GM12878 (cell line): ENCODE results near the gene TPRG1. TPM values are rescaled to one million over a fixed set of nuclear protein-coding genes. Genes with fewer than 3 reads are reported as not detected.

Source experiments
- ATAC-seq: fragments of 200-7000 bp; cut with Tn5 transposase; 3 replicates; pipeline ENCODE4 v1.9.1; 2020; ENCODE audit warnings: mild to moderate bottlenecking, moderate library complexity
- BruUV-seq: library from RNA; stranded (reverse); fragments of 400-500 nt; replicated peaks from 2 replicates; lab custom pipeline; 2021; lab: Mats Ljungman, UMichigan
- CTCF ChIA-PET: fragments of 300-600 bp; sonication (Branson Sonifier 250); formaldehyde crosslinking; extraction: SDS; loops from one replicate; lab custom pipeline; 2021; ENCODE audit warnings: inconsistent platforms; lab: Yijun Ruan, JAX
- POLR2A ChIA-PET: fragments of 350-600 bp; formaldehyde crosslinking; extraction: SDS; loops from one replicate; lab custom pipeline; 2021; ENCODE audit warnings: inconsistent platforms; lab: Charles Lee
- RAD21 ChIA-PET: fragments of 300-600 bp; sonication (Branson Sonifier 250); formaldehyde crosslinking; loops from one replicate; lab custom pipeline; 2023; ENCODE audit warnings: antibody characterized with exemption; ENCODE audit not compliant: unreplicated experiment; lab: Charles Lee
- SMC1A ChIA-PET: fragments of 300-600 bp; sonication (Branson Sonifier 250); formaldehyde crosslinking; loops from one replicate; lab custom pipeline; 2023; ENCODE audit not compliant: unreplicated experiment, uncharacterized antibody; lab: Charles Lee
- DNase-seq: peaks from one replicate; pipeline ENCODE4 v3.0.0-alpha.2; 2011; ENCODE audit warnings: low read depth, low spot score
- FAIRE-seq: peaks from 3 replicates; lab custom pipeline; 2011; peaks lifted over from hg19 to GRCh38; lab: Jason Lieb, UNC
- H2AFZ ChIP-seq: 2 replicates; pipeline ENCODE4 v1.6.0; 2011; ENCODE audit warnings: low read depth, low read length, control low read depth; ENCODE audit not compliant: control insufficient read depth
- H3K27ac ChIP-seq: 2 replicates; pipeline ENCODE4 v1.5.1; 2011; ENCODE audit warnings: control low read depth; ENCODE audit not compliant: control insufficient read depth, insufficient read depth
- H3K27me3 ChIP-seq, 2 experiments: replicated peaks in 1 of 2; 2 replicates each; pipeline versions ENCODE4 v1.6.0 to v1.6.1; 2011; ENCODE audit warnings: low read length in 1 of 2; ENCODE audit not compliant: control insufficient read depth in 2 of 2, insufficient read depth in 2 of 2
- H3K36me3 ChIP-seq, 2 experiments: 2 replicates each; pipeline ENCODE4 v1.5.1; 2011; ENCODE audit warnings: low read length in 1 of 2; ENCODE audit not compliant: control insufficient read depth in 2 of 2, insufficient read depth in 2 of 2
- H3K4me1 ChIP-seq: 2 replicates; pipeline ENCODE4 v1.6.1; 2011; ENCODE audit warnings: mild to moderate bottlenecking, low read length, moderate library complexity, mixed read lengths; ENCODE audit not compliant: control insufficient read depth, insufficient read depth
- H3K4me2 ChIP-seq: 2 replicates; pipeline ENCODE4 v1.6.0; 2011; ENCODE audit warnings: control low read depth; ENCODE audit not compliant: control insufficient read depth, insufficient read depth
- H3K4me3 ChIP-seq: fragments of 200-600 bp; sonication (generic); 2 replicates; pipeline ENCODE4 v1.5.1; 2016
- H3K79me2 ChIP-seq: 2 replicates; pipeline ENCODE4 v1.6.0; 2011; ENCODE audit warnings: low read length; ENCODE audit not compliant: control insufficient read depth, insufficient read depth
- H3K9ac ChIP-seq: 2 replicates; pipeline ENCODE4 v1.8.0; 2011; ENCODE audit warnings: low read length, control low read depth, mixed read lengths; ENCODE audit not compliant: control insufficient read depth, insufficient read depth
- H3K9me3 ChIP-seq: replicated peaks from 3 replicates; pipeline ENCODE4 v1.5.1; 2011; ENCODE audit warnings: mild to moderate bottlenecking, low read length; ENCODE audit not compliant: control insufficient read depth, insufficient read depth
- H4K20me1 ChIP-seq: 2 replicates; pipeline ENCODE4 v1.6.0; 2011; ENCODE audit not compliant: control insufficient read depth, insufficient read depth
- CUX1 ChIP-seq: IDR thresholded peaks from 2 replicates; pipeline ENCODE4 v1.6.1; 2012; ENCODE audit warnings: improper control_type of control experiment, low read depth, low read length; ENCODE audit not compliant: insufficient replicate concordance
- E2F8 ChIP-seq: fragments of 450-650 bp; IDR thresholded peaks from 2 replicates; pipeline ENCODE4 v1.6.1; 2018; ENCODE audit warnings: mild to moderate bottlenecking, low read depth, moderate library complexity; ENCODE audit not compliant: partially characterized antibody
- HDGF ChIP-seq: fragments of 450-650 bp; IDR thresholded peaks from 2 replicates; pipeline ENCODE4 v1.6.1; 2016; ENCODE audit warnings: antibody characterized with exemption
- NBN ChIP-seq: fragments of 450-650 bp; IDR thresholded peaks from 2 replicates; pipeline ENCODE4 v1.6.1; 2016
- POLR2AphosphoS2 ChIP-seq: IDR thresholded peaks from 2 replicates; pipeline ENCODE4 v1.6.1; 2011; ENCODE audit warnings: low read depth, mild to moderate bottlenecking, low read length, improper control_type of control experiment, moderate library complexity
- PRDM15 ChIP-seq: fragments of 450-650 bp; formaldehyde crosslinking; IDR thresholded peaks from 2 replicates; pipeline ENCODE4 v1.4.0; 2020; ENCODE audit warnings: mild to moderate bottlenecking, moderate library complexity
- RELA ChIP-seq: fragments of 450-650 bp; IDR thresholded peaks from 2 replicates; pipeline ENCODE4 v1.8.0; 2014; ENCODE audit warnings: borderline replicate concordance; ENCODE audit not compliant: partially characterized antibody
- ZNF622 ChIP-seq: fragments of 450-650 bp; IDR thresholded peaks from 2 replicates; pipeline ENCODE4 v1.6.1; 2017; ENCODE audit warnings: mild to moderate bottlenecking, inconsistent platforms
- WGBS: methylation state at CpG from one replicate; pipeline ENCODE4 v1.1.6; 2016; ENCODE audit warnings: low lambda C conversion rate; ENCODE audit not compliant: insufficient replicate concordance, insufficient coverage; ENCODE audit errors: missing lambda C conversion rate; 5-methylcytosine and 5-hydroxymethylcytosine counted together
- in situ Hi-C: fragments of 300-500 bp; cut with MboI; formaldehyde crosslinking; loops from 9 replicates; pipeline ENCODE4 v1.14.3; 2018; ENCODE audit warnings: mixed read lengths
- intact Hi-C: fragments of 100-400 bp; cut with micrococcal nuclease; formaldehyde crosslinking; loops from one replicate; pipeline ENCODE4 v1.14.2; 2022; ENCODE audit not compliant: unreplicated experiment
- polyA plus RNA-seq, 11 experiments: library from polyadenylated mRNA; depleted of rRNA in 4 of 11; unstranded in 6 of 11; stranded (reverse) in 5 of 11; fragments of >200 nt; fragmentation: Nextera tagmentation in 4 of 11; fragmentation: Illumina TruSeq in 1 of 11; extraction: Ambion mirVana in 4 of 11; extraction: Trizol in 1 of 11; gene quantifications; 1 replicate in 1 of 11; 2 replicates in 10 of 11; pipeline versions ENCODE4 v1.2.1 to v1.2.3, GENCODE V29; 2011 to 2016; ENCODE audit warnings: inconsistent platforms in 2 of 11, missing spikeins in 2 of 11, low read depth in 1 of 11
- total RNA-seq, 4 experiments: library from RNA; depleted of rRNA in 3 of 4; stranded (reverse); fragments of >200 nt in 3 of 4; fragmentation: Illumina TruSeq in 1 of 4; extraction: Trizol in 1 of 4; gene quantifications; 2 replicates each; pipeline versions ENCODE4 v1.2.1 to v1.2.3, GENCODE V29; 2013 to 2021

The TPRG1 gene
- total and polyA plus RNA-seq, 10 of the 15 experiments (the other 5 are each of a cell fraction or from before 2014, with no cell fraction given), result 0.26 to 30.7 (median 3.6) TPM

- Histone ChIP-seq H3K4me3 (no peak overlapping the region), H3K4me2 (no peak overlapping the region), H3K9me3 (no peaks in the 10 kb centered on the region), H3K27me3 (0 out of 4 replicates have a peak, but pooled peaks cover 0 to 1% of the 10 kb centered on the region in 2 experiments), H3K79me2 (no peaks in the 10 kb centered on the region), H3K9ac (no peak overlapping the region), H3K4me1 (peaks cover 11% of the 10 kb centered on the region; the same call in 1 of the 2 replicates), H4K20me1 (no peaks in the 10 kb centered on the region), H3K27ac (no peak overlapping the region), H2AFZ (no peak overlapping the region), H3K36me3 (no peaks in the 10 kb centered on the region)
- ChIA-PET SMC1A (interaction anchor here (0.8 to 10.8 kb wide), 14 partner anchors 14 to 682 kb away, joined by 3 to 213 read pairs (median 4); no protein-coding TSS in a partner anchor), CTCF (interaction anchor here (0.8 to 13.6 kb wide), 26 partner anchors 8 to 687 kb away, joined by 3 to 288 read pairs (median 5); no protein-coding TSS in a partner anchor), POLR2A (no interaction called here), RAD21 (interaction anchor here (0.9 to 10.8 kb wide), 13 partner anchors 35 to 1152 kb away, joined by 3 to 195 read pairs (median 5); partner anchors contain the start of gene TP63)
- WGBS, result 100% methylated on average over 1 of the region's 1 CpG
- FAIRE-seq (no peak), DNase-seq (no peak), ATAC-seq (no peak)
- intact Hi-C loops, result loop anchor here (5.0 kb wide), 2 partner anchors 239 to 359 kb away; partner anchors contain the start of gene TP63
- in situ Hi-C loops, result no loop called here
- no TSS peak for BruUV-seq
- no peak for TF ChIP-seq CUX1
- no peak for TF ChIP-seq E2F8
- no peak for TF ChIP-seq HDGF
- no peak for TF ChIP-seq RELA
- TF ChIP-seq PRDM15 (CRISPR knock-in tag), result no peak
- no peak for TF ChIP-seq POLR2AphosphoS2
- TF ChIP-seq ZNF622, result no peak
- no peak for TF ChIP-seq NBN
Observed at GRCh38 chr3:189273736-189274135, 102.0 kb downstream of the TPRG1 start.
